ENCODE results near the gene TRPV5. TPM values are rescaled to one million over a fixed set of nuclear protein-coding genes. Genes with fewer than 3 reads are reported as not detected.

TRPV5 gene
- total RNA-seq, 2 donors from 2014 or later, result not detected

- TF ChIP-seq CTCF (IDR thresholded peaks at IDR 0.05), result no peak
- TF ChIP-seq POLR2A (IDR thresholded peaks at IDR 0.05), result no peak
- Histone ChIP-seq H3K4me1 (peaks cover 8% of the 10 kb centered on the region), H3K27me3 (peaks cover 0 to 6% of the 10 kb centered on the region in 2 donors), H3K36me3 (replicated peaks in 1 of 2; ENCODE audit: insufficient read depth in 1 of 2, low read depth in 2 of 2) (no peaks in the 10 kb centered on the region), H3K27ac (no peak overlapping the region), H3K4me3 (no peak overlapping the region), H3K9me3 (no peaks in the 10 kb centered on the region)
- intact Hi-C loops (cut with DNase I), result no loop called here
- ATAC-seq (no peak), DNase-seq (no peak)
- WGBS, 2 donors, result 67 to 71% methylated on average over 6 of the region's 6 CpGs
These were observed 31.1 kb upstream of the TRPV5 start for GRCh38 chr7:142964502-142965246.

- TF ChIP-seq POLR2A (IDR thresholded peaks at IDR 0.05) (no peak), CTCF (IDR thresholded peaks at IDR 0.05) (no peak)
- H3K4me3 ChIP-seq, result no peak overlapping the region
- no peak overlapping the region for H3K27ac ChIP-seq
- peaks cover 0 to 6% of the 10 kb centered on the region in 2 donors for H3K27me3 ChIP-seq
- ATAC-seq, result no peak
- no peaks in the 10 kb centered on the region for H3K36me3 ChIP-seq (replicated peaks in 1 of 2; ENCODE audit: insufficient read depth in 1 of 2, low read depth in 2 of 2)
- peaks cover 8% of the 10 kb centered on the region for H3K4me1 ChIP-seq
- 93 to 94% methylated on average over 2 of the region's 2 CpGs for WGBS, 2 donors
- DNase-seq, result no peak
- H3K9me3 ChIP-seq, result no peaks in the 10 kb centered on the region
- intact Hi-C loops (cut with DNase I), result no loop called here
These were observed 30.4 kb upstream of the TRPV5 start for GRCh38 chr7:142963993-142964392.

DNA sequence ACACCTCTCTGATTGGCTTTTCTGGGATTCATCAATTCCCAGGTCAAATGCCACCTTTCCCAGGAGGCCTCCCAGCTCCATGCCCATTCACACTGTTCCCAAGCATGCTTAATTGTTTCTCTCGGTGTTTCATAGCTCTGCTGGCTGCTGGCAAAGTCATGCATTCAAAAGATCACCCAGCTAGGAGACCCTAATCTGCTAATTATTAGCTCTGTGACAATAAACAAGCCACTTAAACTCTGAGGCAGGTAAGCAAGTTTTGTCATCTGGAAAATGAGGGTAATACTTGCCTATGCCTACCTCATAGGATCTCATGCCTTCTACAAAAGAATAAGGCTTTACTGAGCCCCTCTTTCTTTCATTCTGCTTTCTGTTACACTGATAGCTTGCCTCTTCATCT is 29.4 kb upstream of the TRPV5 start:
- intact Hi-C loops (cut with DNase I), result no loop called here
- WGBS, 2 donors, result 52 to 58% methylated on average over 1 of the region's 1 CpG
- no peak for TF ChIP-seq CTCF (IDR thresholded peaks at IDR 0.05)
- no peak for TF ChIP-seq POLR2A (IDR thresholded peaks at IDR 0.05)

GRCh38 chr7:142961973-142962926 is 28.7 kb upstream of the TRPV5 start, which contains the start of gene KEL:
Gene KEL (minus strand): TSS chr7:142962363. CDS start chr7:142962206, 157 bp downstream.
- Histone ChIP-seq H3K27me3 (no peaks in the 10 kb centered on the region), H3K4me1 (peaks cover 15% of the 10 kb centered on the region), H3K36me3 (replicated peaks in 1 of 2; ENCODE audit: insufficient read depth in 1 of 2, low read depth in 2 of 2) (no peaks in the 10 kb centered on the region), H3K9me3 (no peaks in the 10 kb centered on the region), H3K4me3 (no peak within 1 kb of the TSS), H3K27ac (no peak within 1 kb of the TSS)
- DNase-seq (no peak), ATAC-seq (no peak)
- 60 to 79% methylated on average over 9 of the region's 9 CpGs for WGBS, 2 donors
- TF ChIP-seq CTCF (IDR thresholded peaks at IDR 0.05) (no peak), POLR2A (IDR thresholded peaks at IDR 0.05) (no peak)
- intact Hi-C loops (cut with DNase I), result no loop called here

More for the DNA sequence above, 29.4 kb upstream of the TRPV5 start:
- H3K27me3 ChIP-seq, result no peaks in the 10 kb centered on the region
- ATAC-seq (no peak), DNase-seq (no peak)
- H3K36me3 ChIP-seq (replicated peaks in 1 of 2; ENCODE audit: insufficient read depth in 1 of 2, low read depth in 2 of 2), result no peaks in the 10 kb centered on the region
- H3K9me3 ChIP-seq, result no peaks in the 10 kb centered on the region
- peaks cover 9% of the 10 kb centered on the region for H3K4me1 ChIP-seq
- H3K4me3 ChIP-seq, result no peak overlapping the region
- H3K27ac ChIP-seq, result no peak overlapping the region

Data from body of pancreas (tissue), 4 donors.